ENCODE data around the gene GCDH. TPM values are rescaled to one million over a fixed set of nuclear protein-coding genes. Genes with fewer than 3 reads are reported as not detected.

The GCDH gene
- total RNA-seq, 1 experiment from 2014 or later: 53.2 TPM

GRCh38 chr19:12864143-12864542 is 26.8 kb upstream of the GCDH start:
- Histone ChIP-seq H4K20me1 (ENCODE audit: control insufficient read depth, insufficient read depth, insufficient read length) (peaks cover 7% of the 10 kb centered on the region), H3K23me2 (ENCODE audit: insufficient read length, low read depth, low read length, poor library complexity, severe bottlenecking) (peaks cover 5% of the 10 kb centered on the region), H3K23ac (ENCODE audit: insufficient read length, low read depth, low read length) (no peak overlapping the region), H2BK12ac (ENCODE audit: insufficient read length, low read depth, low read length) (no peak overlapping the region), H2BK20ac (ENCODE audit: low read depth, low read length, poor library complexity, severe bottlenecking) (no peak overlapping the region), H3K79me1 (ENCODE audit: insufficient read depth, low read depth, low read length, poor library complexity, severe bottlenecking) (no peaks in the 10 kb centered on the region), H3K9ac (ENCODE audit: extremely low read depth, insufficient read length, low read length) (no peak overlapping the region), H3K4me2 (ENCODE audit: insufficient read depth, insufficient read length, low read length) (no peak overlapping the region), H2BK5ac (ENCODE audit: insufficient read length, low read length) (no peak overlapping the region), H3K18ac (ENCODE audit: insufficient read length, low read depth, low read length) (no peak overlapping the region), H4K91ac (ENCODE audit: insufficient read length, low read depth, low read length) (no peak overlapping the region), H4K5ac (ENCODE audit: insufficient read length, low read depth, low read length) (no peak overlapping the region), H2AFZ (ENCODE audit: low read length) (no peak overlapping the region), H3K9me3 (ENCODE audit: control insufficient read depth, low read depth, low read length) (no peaks in the 10 kb centered on the region), H3K14ac (ENCODE audit: insufficient read depth, low read length) (no peak overlapping the region), H2BK15ac (ENCODE audit: low read depth, low read length) (no peak overlapping the region), H3K27ac (ENCODE audit: insufficient read length, low read depth, low read length) (no peak overlapping the region), H2AK5ac (ENCODE audit: insufficient read length, low read length) (no peak overlapping the region), H3K27me3 (ENCODE audit: insufficient read depth, low read length) (no peaks in the 10 kb centered on the region), H3K4me1 (ENCODE audit: insufficient read depth, low read length) (peaks cover 3% of the 10 kb centered on the region; the same call in 1 of the 2 replicates), H3K4ac (ENCODE audit: low read depth, low read length) (no peak overlapping the region), H2BK120ac (ENCODE audit: low read depth, low read length, poor library complexity, severe bottlenecking) (no peak overlapping the region), H3K79me2 (ENCODE audit: insufficient read depth, low read length) (no peaks in the 10 kb centered on the region), H3K56ac (ENCODE audit: insufficient read length, low read depth, low read length) (no peak overlapping the region), H3T11ph (ENCODE audit: low read length) (no peak overlapping the region), H4K8ac (replicated peaks; ENCODE audit: insufficient read length, low read depth, low read length) (no peak overlapping the region)
- no peak overlapping the region for H3K27ac Mint-ChIP-seq
- no peaks in the 10 kb centered on the region; a peak in 1 of 5 replicates for H3K9me3 Mint-ChIP-seq
- H3K4me1 Mint-ChIP-seq: peaks cover 24 to 32% of the 10 kb centered on the region in 2 experiments
- no peak for TF ChIP-seq CTCF (conservative IDR thresholded peaks at IDR 0.05)
- H3K4me3 Mint-ChIP-seq: no peak overlapping the region
- H3K36me3 Mint-ChIP-seq (ENCODE audit: insufficient read depth in 1 of 3, low read depth in 3 of 3): peaks cover 12 to 16% (median 12%) of the 10 kb centered on the region in 3 experiments
- no peak for DNase-seq
- H3K27me3 Mint-ChIP-seq (ENCODE audit: low read depth): peaks cover 11% of the 10 kb centered on the region
- no CpG with 5 or more reads among the region's 4 CpGs for WGBS (ENCODE audit: extremely low coverage, insufficient read length, low lambda C conversion rate)

Data from H9 (cell line).